PC-3 (cell line): ENCODE measurements around the gene FAM186B.

Experiments used
- CTCF ChIP-seq: fragments of 300-600 bp; sonication (generic); conservative IDR thresholded peaks from 2 replicates; pipeline ENCODE4 v1.5.1; 2017; ENCODE audit warnings: antibody characterized with exemption, low read depth, mild to moderate bottlenecking, low read length
- EZH2 ChIP-seq: fragments of 300-600 bp; sonication (generic); IDR thresholded peaks from one replicate; pipeline ENCODE4 v1.6.1; 2017; ENCODE audit warnings: antibody characterized with exemption, mild to moderate bottlenecking, low read length; ENCODE audit not compliant: unreplicated experiment
- EZH2phosphoT487 ChIP-seq: fragments of 300-600 bp; sonication (generic); IDR thresholded peaks from 2 replicates; pipeline ENCODE4 v1.6.1; 2018; ENCODE audit warnings: mild to moderate bottlenecking, antibody characterized with exemption, low read length, borderline replicate concordance

- TF ChIP-seq CTCF (no peak), EZH2 (no peak), EZH2phosphoT487 (no peak)
Measured at GRCh38 chr12:49646871-49647654, 41.6 kb upstream of the FAM186B start.
